Measurements from ENCODE around the gene MMP2.

MMP2 gene

GRCh38 chr16:55506083-55506482 is 27.1 kb downstream of the MMP2 start:
- TF ChIP-seq CTCF (IDR thresholded peaks at IDR 0.05), result no peak
- no peak for TF ChIP-seq ZFX (IDR thresholded peaks at IDR 0.05; ENCODE audit: borderline replicate concordance)
- no peak overlapping the region for H3K27ac ChIP-seq

DNA sequence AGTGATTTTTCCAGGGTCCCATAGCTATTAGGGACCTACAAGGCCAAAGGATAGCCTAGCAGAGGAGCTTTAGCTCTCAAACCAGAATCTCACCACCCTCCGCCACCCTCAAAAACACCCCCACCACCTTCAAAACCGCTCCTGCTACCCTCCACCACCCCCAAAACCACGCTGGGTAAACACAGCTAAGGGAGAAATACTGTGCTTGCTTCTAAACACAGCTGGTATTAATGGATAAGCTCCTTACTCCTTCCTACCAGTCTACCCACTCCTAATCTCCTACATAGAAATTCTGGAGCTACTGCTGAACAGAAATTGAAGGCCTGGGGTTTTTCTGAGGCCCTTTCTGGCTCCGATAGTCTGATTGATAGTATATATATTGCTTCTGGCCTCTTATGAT is 27.7 kb downstream of the MMP2 start:
- no peak overlapping the region for H3K27ac ChIP-seq
- TF ChIP-seq CTCF (IDR thresholded peaks at IDR 0.05) (no peak), ZFX (IDR thresholded peaks at IDR 0.05; ENCODE audit: borderline replicate concordance) (no peak)

DNA sequence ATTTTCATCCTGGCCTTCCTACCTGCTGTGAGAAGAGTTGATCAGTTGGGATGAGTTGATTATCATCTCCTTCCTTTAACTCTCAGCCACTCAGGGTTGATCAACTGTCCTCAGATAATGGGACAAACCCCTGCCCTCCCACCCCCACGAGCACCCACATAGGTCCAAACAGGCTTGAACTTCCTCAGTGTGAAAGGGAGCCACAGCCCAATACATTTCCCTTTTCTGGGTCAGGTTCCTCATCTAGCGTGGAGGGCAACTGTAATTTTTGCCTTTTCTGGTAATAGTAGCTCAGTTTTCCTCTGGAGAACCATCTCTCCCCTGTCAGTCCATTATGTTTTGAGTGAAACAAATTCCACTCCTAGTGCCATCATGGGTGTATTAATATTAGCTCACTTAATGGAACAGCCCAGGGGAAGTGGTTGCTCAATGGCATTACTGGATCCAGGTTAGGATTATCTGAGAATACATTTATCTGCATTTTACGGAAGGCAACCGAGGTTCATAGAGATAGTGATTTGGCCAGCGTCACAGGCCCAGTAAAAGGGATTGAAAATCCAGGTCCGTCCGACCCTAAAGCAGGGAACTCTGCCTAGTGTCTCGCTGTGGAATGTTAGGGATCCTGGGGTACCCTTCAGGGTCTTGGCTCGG is 29.4 kb downstream of the MMP2 start:
- TF ChIP-seq CTCF (IDR thresholded peaks at IDR 0.05), result no peak
- no peak overlapping the region for H3K27ac ChIP-seq

- TF ChIP-seq CTCF (IDR thresholded peaks at IDR 0.05) (no peak), ZFX (IDR thresholded peaks at IDR 0.05; ENCODE audit: borderline replicate concordance) (no peak)
- H3K27ac ChIP-seq, result no peak within 1 kb of the TSS
Observed at GRCh38 chr16:55508941-55509931, 30.2 kb downstream of the MMP2 start, which contains the start of gene LPCAT2. LPCAT2 (plus strand) TSS chr16:55509072; CDS start chr16:55509182, 110 bp downstream.

DNA sequence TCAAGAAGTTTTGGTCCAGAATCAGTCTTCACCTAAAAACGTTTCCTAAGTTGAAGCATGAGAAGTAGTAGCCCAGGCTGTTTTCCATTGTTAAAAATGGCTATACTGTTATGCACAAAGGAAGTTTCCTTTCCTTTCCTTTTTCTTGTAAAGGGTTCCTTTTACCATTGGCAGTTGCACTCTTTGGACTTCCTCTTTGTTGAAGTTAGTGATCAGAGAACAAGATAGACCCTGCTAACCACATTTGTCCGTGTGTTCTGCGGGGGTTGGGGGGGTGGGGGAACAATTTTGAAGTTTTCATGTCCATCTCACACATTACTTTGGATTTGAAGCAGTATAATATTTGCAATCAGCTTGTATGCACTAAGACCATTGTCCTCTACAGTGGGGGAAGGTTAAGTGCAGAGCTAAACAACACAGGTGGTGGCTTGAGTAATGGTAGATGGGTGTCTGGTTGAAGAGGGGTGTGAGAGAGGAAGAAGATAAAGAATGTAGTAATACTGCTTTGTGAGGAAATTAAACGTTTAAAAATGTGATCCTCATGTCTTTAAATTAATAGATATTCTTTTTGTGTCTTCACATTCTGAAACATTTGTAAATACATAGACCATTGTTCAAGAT is 31.3 kb downstream of the MMP2 start:
- no peak for TF ChIP-seq CTCF (IDR thresholded peaks at IDR 0.05)
- TF ChIP-seq ZFX (IDR thresholded peaks at IDR 0.05; ENCODE audit: borderline replicate concordance), result no peak
- H3K27ac ChIP-seq, result no peak overlapping the region

DNA sequence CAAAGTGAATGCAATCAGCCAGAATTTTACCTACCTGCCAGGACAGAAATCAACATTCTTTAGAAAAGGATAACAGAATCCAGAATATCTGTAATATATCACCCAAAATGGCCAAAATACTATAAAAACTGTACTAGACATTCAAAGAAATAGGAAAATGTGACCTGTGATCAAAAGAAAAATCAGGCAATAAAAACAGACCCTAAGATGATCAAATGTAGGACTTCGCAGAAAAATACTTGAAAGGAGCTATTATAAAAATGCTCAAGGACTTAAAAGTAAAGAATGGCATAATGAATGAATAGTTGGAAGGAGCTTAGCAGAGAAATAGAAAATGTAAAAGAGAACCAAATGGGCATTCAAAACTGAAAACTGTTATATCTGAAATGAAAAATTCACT is 33.9 kb downstream of the MMP2 start:
- no peak overlapping the region for H3K27ac ChIP-seq
- TF ChIP-seq ZFX (IDR thresholded peaks at IDR 0.05; ENCODE audit: borderline replicate concordance), result no peak
- no peak for TF ChIP-seq CTCF (IDR thresholded peaks at IDR 0.05)
